K562 (cell line): ENCODE measurements around the gene GABARAP. TPM values are rescaled to one million over a fixed set of nuclear protein-coding genes. Genes with fewer than 3 reads are reported as not detected.

ENCODE experiments used
- ATAC-seq: fragments of 200-7000 bp; cut with Tn5 transposase; 3 replicates; pipeline ENCODE4 v1.9.1; 2020; ENCODE audit warnings: moderate library complexity
- BruUV-seq: library from RNA; stranded (reverse); fragments of 400-500 nt; replicated peaks from 2 replicates; lab custom pipeline; 2021; lab: Mats Ljungman, UMichigan
- CTCF ChIA-PET: fragments of 300-600 bp; formaldehyde crosslinking; extraction: SDS; loops from one replicate; lab custom pipeline; 2021; ENCODE audit warnings: low intra/inter-chr PET ratio; lab: Yijun Ruan, JAX
- POLR2A ChIA-PET: fragments of 300-600, 350-650 bp; sonication (Branson Sonifier 250); formaldehyde crosslinking; extraction: SDS; loops from one replicate; lab custom pipeline; 2021; ENCODE audit warnings: antibody characterized with exemption, inconsistent platforms; lab: Yijun Ruan, JAX
- DNase-seq, 4 experiments: peaks; one replicate each; pipeline versions ENCODE4 v3.0.0 to v3.0.0-alpha.2; 2011 to 2018; ENCODE audit warnings: low spot score in 3 of 4, mixed read lengths in 3 of 4; ENCODE audit errors: extremely low read depth in 1 of 4
- FAIRE-seq: peaks from 2 replicates; lab custom pipeline; 2011; peaks lifted over from hg19 to GRCh38; lab: Jason Lieb, UNC
- H2AFZ ChIP-seq: 2 replicates; pipeline ENCODE4 v1.6.0; 2011; ENCODE audit warnings: low read depth, low read length, control low read depth, inconsistent platforms
- H3K27ac ChIP-seq: fragments of 200-600 bp; 3 replicates; pipeline ENCODE4 v1.8.0; 2011; ENCODE audit warnings: low read depth, mild to moderate bottlenecking, control low read depth, inconsistent platforms, low read length, moderate library complexity, mixed read lengths; ENCODE audit errors: extremely low read depth
- H3K27me3 ChIP-seq, 2 experiments: fragments of 300-600 bp in 1 of 2; 2 replicates in 1 of 2; 3 replicates in 1 of 2; pipeline versions ENCODE4 v1.6.0 to v1.8.0; 2011; ENCODE audit warnings: inconsistent platforms in 2 of 2, low read length in 2 of 2, mild to moderate bottlenecking in 1 of 2, mixed read lengths in 1 of 2, moderate library complexity in 1 of 2; ENCODE audit not compliant: control insufficient read depth in 2 of 2, insufficient read depth in 2 of 2
- H3K36me3 ChIP-seq: fragments of 300-600 bp; 3 replicates; pipeline ENCODE4 v1.8.0; 2011; ENCODE audit warnings: mild to moderate bottlenecking, low read length, inconsistent platforms; ENCODE audit not compliant: control insufficient read depth, insufficient read depth
- H3K4me1 ChIP-seq, 2 experiments: fragments of 200-600 bp in 1 of 2; replicated peaks in 1 of 2; 2 replicates in 1 of 2; 3 replicates in 1 of 2; pipeline versions ENCODE4 v1.5.1 to v1.8.0; 2011; ENCODE audit warnings: inconsistent platforms in 2 of 2, low read length in 2 of 2, mild to moderate bottlenecking in 1 of 2, mixed read lengths in 1 of 2, moderate library complexity in 1 of 2; ENCODE audit not compliant: control insufficient read depth in 2 of 2, insufficient read depth in 2 of 2
- H3K4me2 ChIP-seq: 2 replicates; pipeline ENCODE4 v1.6.1; 2011; ENCODE audit warnings: low read length, control low read depth, inconsistent platforms, mixed read lengths; ENCODE audit not compliant: insufficient read depth
- H3K4me3 ChIP-seq: fragments of 200-600 bp; sonication (generic), shearing (Covaris generic); 2 replicates; pipeline ENCODE4 v1.5.1; 2016; ENCODE audit warnings: control low read depth, inconsistent platforms
- H3K79me2 ChIP-seq: fragments of 200-600 bp; 3 replicates; pipeline ENCODE4 v1.8.0; 2011; ENCODE audit warnings: low read length, inconsistent platforms; ENCODE audit not compliant: control insufficient read depth, insufficient read depth
- H3K9ac ChIP-seq, 2 experiments: 2 replicates each; pipeline versions ENCODE4 v1.6.0 to v1.6.1; 2011; ENCODE audit warnings: low read depth in 2 of 2, low read length in 2 of 2, control low read depth in 1 of 2, inconsistent platforms in 1 of 2, mild to moderate bottlenecking in 1 of 2, mixed read lengths in 1 of 2; ENCODE audit not compliant: insufficient read depth in 1 of 2
- H3K9me1 ChIP-seq: one replicate; pipeline ENCODE4 v1.6.0; 2011; ENCODE audit warnings: inconsistent platforms, mild to moderate bottlenecking, low read length, moderate library complexity; ENCODE audit not compliant: control insufficient read depth, insufficient read depth
- H3K9me3 ChIP-seq: replicated peaks from 2 replicates; pipeline ENCODE4 v1.5.1; 2011; ENCODE audit warnings: low read depth, low read length, inconsistent platforms; ENCODE audit not compliant: control insufficient read depth, insufficient read depth
- H4K20me1 ChIP-seq: replicated peaks from 2 replicates; pipeline ENCODE4 v1.6.1; 2011; ENCODE audit warnings: low read length, inconsistent platforms, mixed read lengths; ENCODE audit not compliant: control insufficient read depth, insufficient read depth
- GTF2E2 ChIP-seq: fragments of 200-800 bp; sonication (Bioruptor generic); IDR thresholded peaks from 2 replicates; pipeline ENCODE4 v1.6.1; 2016; ENCODE audit warnings: missing genetic modification characterization, missing compliant biosample characterization
- SRSF1 ChIP-seq: fragments of 200-400 bp; formaldehyde crosslinking; IDR thresholded peaks from 2 replicates; pipeline ENCODE4 v1.6.1; 2017; ENCODE audit warnings: mild to moderate bottlenecking, low read depth, low read length, moderate library complexity
- ZBTB11 ChIP-seq, 3 experiments: fragments of 200-800 bp in 1 of 3; fragments of 250-450 bp in 1 of 3; fragments of 450-650 bp in 1 of 3; sonication (Bioruptor Pico) in 1 of 3; sonication (Bioruptor generic) in 1 of 3; formaldehyde crosslinking in 1 of 3; IDR thresholded peaks; 2 replicates each; pipeline versions ENCODE4 v1.6.1 to v1.8.0; 2016 to 2022; ENCODE audit warnings: mild to moderate bottlenecking in 2 of 3, missing genetic modification characterization in 2 of 3, missing compliant biosample characterization in 1 of 3, moderate library complexity in 1 of 3
- ZBTB7A ChIP-seq: IDR thresholded peaks from 2 replicates; pipeline ENCODE4 v1.6.1; 2011; ENCODE audit warnings: low read depth, mild to moderate bottlenecking, low read length, moderate library complexity, borderline replicate concordance; ENCODE audit not compliant: control insufficient read depth
- ZNF253 ChIP-seq: fragments of 250-450 bp; sonication (Bioruptor Pico); conservative IDR thresholded peaks from 2 replicates; pipeline ENCODE4 v1.6.1; 2021; ENCODE audit warnings: mild to moderate bottlenecking
- ZNF318 ChIP-seq, 2 experiments: fragments of 450-650 bp; IDR thresholded peaks; 2 replicates each; pipeline ENCODE4 v1.6.1; 2016; ENCODE audit warnings: mild to moderate bottlenecking in 2 of 2, borderline replicate concordance in 1 of 2, low read depth in 1 of 2, moderate library complexity in 1 of 2
- WGBS: fragments of 100-300 bp; shearing (Covaris generic); methylation state at CpG from one replicate; pipeline ENCODE4 v1.1.6; 2016; ENCODE audit warnings: low coverage, mixed read lengths; ENCODE audit not compliant: insufficient coverage; ENCODE audit errors: missing lambda C conversion rate; 5-methylcytosine and 5-hydroxymethylcytosine counted together
- in situ Hi-C: fragments of 300-500 bp; cut with MboI; formaldehyde crosslinking; loops from 4 replicates; pipeline ENCODE4 v1.15.0; 2018; ENCODE audit warnings: inconsistent platforms, mixed read lengths
- intact Hi-C: fragments of 100-400 bp; cut with micrococcal nuclease; formaldehyde crosslinking; loops from 2 replicates; pipeline ENCODE4 v1.14.2; 2022
- polyA plus RNA-seq, 8 experiments: library from polyadenylated mRNA; depleted of rRNA in 4 of 8; stranded (reverse) in 5 of 8; unstranded in 3 of 8; fragments of >200 nt; fragmentation: Nextera tagmentation in 2 of 8; fragmentation: Illumina TruSeq in 1 of 8; extraction: Ambion mirVana in 2 of 8; extraction: Trizol in 1 of 8; gene quantifications; 2 replicates each; pipeline versions ENCODE4 v1.2.1 to v1.2.3, GENCODE V29; 2011 to 2014; ENCODE audit warnings: inconsistent platforms in 1 of 8, missing spikeins in 1 of 8
- total RNA-seq, 7 experiments: library from RNA; depleted of rRNA in 6 of 7; stranded (reverse); fragments of >200 nt in 6 of 7; fragmentation: Illumina TruSeq in 2 of 7; extraction: Trizol in 2 of 7; gene quantifications; 2 replicates each; pipeline versions ENCODE4 v1.2.1 to v1.2.3, GENCODE V29; 2011 to 2021; ENCODE audit warnings: low replicate concordance in 1 of 7

GABARAP gene
- total and polyA plus RNA-seq, 9 of the 15 experiments (the other 6 are each of a cell fraction or from before 2014, with no cell fraction given): 47.5 to 373 (median 152) TPM

GRCh38 chr17:7208027-7208571 lies 34.1 kb downstream of the GABARAP start:
- in situ Hi-C loops (no loop called here), intact Hi-C loops (no loop called here)
- Histone ChIP-seq H2AFZ (no peak overlapping the region), H3K9me1 (no peaks in the 10 kb centered on the region), H3K27me3 (no peaks in the 10 kb centered on the region), H3K79me2 (peaks cover 7% of the 10 kb centered on the region; the same call in 2 of the 3 replicates), H3K4me1 (peaks cover 7 to 38% of the 10 kb centered on the region in 2 experiments; a peak in 4 of 5 replicates), H3K4me3 (no peak overlapping the region), H3K9ac (no peak overlapping the region), H3K27ac (no peak overlapping the region), H3K36me3 (peaks cover 8% of the 10 kb centered on the region; the same call in 1 of the 3 replicates), H3K9me3 (no peaks in the 10 kb centered on the region), H4K20me1 (peaks cover 3% of the 10 kb centered on the region; the same call in 1 of the 2 replicates), H3K4me2 (no peak overlapping the region)
- POLR2A ChIA-PET: interaction anchor here (1.0 to 1.1 kb wide), 2 partner anchors 12 to 13 kb away, joined by 3 read pairs; partner anchors contain the start of genes ACADVL and DLG4
- DNase-seq: no peak
- CTCF ChIA-PET: no interaction called here
- 39% methylated on average over 6 of the region's 21 CpGs for WGBS
- TF ChIP-seq ZNF318 (IDR thresholded peaks at IDR 0.05; ENCODE audit: borderline replicate concordance in 1 of 2, low read depth in 1 of 2) (no peak), ZNF253 (CRISPR knock-in tag) (no peak), GTF2E2 (tag) (no peak), ZBTB11 (CRISPR knock-in tag; IDR thresholded peaks at IDR 0.05) (no peak), ZBTB7A (peak; percentile 28; the same call in 1 of the 2 replicates), SRSF1 (no peak)
- BruUV-seq: no TSS peak
- ATAC-seq: no peak
- FAIRE-seq: no peak
